Peyer's patch (tissue), 4 donors: Measurements from ENCODE around the gene SGCA.

Experiments used
- CTCF ChIP-seq, 6 experiments: fragments of 450-650 bp in 4 of 6; fragments of 200-600 bp in 2 of 6; sonication (generic) in 1 of 6; IDR thresholded peaks; one replicate each; pipeline ENCODE4 v1.5.1; 2017 to 2019; ENCODE audit warnings: antibody characterized with exemption in 6 of 6, mild to moderate bottlenecking in 3 of 6, moderate library complexity in 1 of 6
- POLR2A ChIP-seq, 2 donors: fragments of 450-650 bp; IDR thresholded peaks; one replicate each; pipeline ENCODE4 v1.5.1; 2017; ENCODE audit warnings: antibody characterized with exemption in 2 of 2, mild to moderate bottlenecking in 2 of 2, moderate library complexity in 2 of 2

GRCh38 chr17:50143461-50144176 is 22.2 kb upstream of the SGCA start:
- no peak for TF ChIP-seq CTCF (IDR thresholded peaks at IDR 0.05)
- no peak for TF ChIP-seq POLR2A (IDR thresholded peaks at IDR 0.05)
